RPMI8226 (cell line): ENCODE results near the gene HAAO.
"Not testable (repeated sequence)": the region's sequence is repeated elsewhere in the genome, so short reads cannot be mapped to it uniquely, and the experiment has no call there.

ENCODE experiments used
- DNase-seq: peaks from one replicate; pipeline ENCODE4 v3.0.0-alpha.2; 2015

Gene HAAO

DNA sequence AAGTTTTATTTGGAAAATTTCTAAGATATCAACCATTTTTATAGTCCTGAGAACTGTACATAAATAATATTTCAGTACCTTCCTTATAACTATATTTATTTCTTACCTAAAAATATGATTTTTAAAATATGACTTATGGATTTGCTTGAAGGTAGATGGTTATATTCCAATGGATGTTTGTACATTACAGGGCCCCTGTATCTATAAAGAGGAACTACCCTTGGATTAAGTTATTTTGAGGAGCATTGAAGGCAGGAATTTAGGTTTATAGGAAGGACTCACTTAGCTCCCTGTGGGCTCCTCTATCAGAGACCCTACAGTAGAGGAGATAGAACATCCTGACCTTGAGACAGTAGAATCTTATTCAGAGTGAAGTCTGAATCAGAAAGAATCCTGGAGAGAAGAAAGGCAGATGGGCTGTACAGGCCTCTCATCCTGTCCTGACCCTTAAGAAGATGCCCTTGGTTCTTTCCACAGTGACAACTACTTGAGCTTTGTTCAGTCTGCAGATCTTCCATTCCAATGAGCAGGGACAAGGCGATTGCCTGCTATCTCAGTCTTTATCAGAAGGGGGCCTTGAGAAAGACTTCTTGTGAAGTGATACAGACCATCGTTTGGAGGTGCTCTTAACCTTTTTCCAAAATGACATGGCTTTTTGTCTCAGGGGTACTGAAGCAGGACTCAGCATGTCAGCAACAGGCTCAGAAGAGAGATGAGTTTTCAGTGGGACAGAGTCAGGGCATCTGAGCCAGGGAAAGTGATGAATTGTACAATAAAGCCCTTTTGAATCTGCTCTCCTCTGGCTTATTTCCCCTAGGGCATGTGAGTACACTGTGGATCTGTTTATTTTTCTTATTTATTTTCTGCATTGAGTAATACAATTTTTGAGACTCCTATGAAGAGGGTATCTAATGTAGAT is 49.4 kb downstream of the HAAO start:
- DNase-seq = no peak

- no peak for DNase-seq
Observed at GRCh38 chr2:42741140-42741539, 51.2 kb downstream of the HAAO start.

GRCh38 chr2:42736598-42737322 is 55.6 kb downstream of the HAAO start:
- DNase-seq = no peak

DNA sequence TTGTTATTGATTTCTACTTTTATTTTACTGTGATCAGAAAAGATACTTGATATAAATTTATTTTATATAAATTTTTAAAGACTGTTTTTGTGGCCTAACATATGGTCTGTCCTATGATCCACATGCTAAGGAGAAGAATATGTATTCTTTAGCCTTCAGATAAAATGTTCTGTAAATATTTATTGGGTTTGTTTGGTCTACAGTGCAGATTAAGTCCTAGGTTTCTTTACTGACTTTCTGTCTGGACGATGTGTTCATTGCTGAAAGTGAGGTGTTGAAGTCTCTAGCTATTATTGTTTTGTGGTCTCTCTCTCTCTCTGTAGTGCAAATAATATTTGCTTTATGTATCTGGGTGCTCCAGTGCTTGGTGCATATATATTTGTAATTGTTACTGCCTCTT is 58.5 kb downstream of the HAAO start:
- no peak for DNase-seq

- not testable (repeated sequence) for DNase-seq
Observed at GRCh38 chr2:42731316-42731715, 61.1 kb downstream of the HAAO start.

DNA sequence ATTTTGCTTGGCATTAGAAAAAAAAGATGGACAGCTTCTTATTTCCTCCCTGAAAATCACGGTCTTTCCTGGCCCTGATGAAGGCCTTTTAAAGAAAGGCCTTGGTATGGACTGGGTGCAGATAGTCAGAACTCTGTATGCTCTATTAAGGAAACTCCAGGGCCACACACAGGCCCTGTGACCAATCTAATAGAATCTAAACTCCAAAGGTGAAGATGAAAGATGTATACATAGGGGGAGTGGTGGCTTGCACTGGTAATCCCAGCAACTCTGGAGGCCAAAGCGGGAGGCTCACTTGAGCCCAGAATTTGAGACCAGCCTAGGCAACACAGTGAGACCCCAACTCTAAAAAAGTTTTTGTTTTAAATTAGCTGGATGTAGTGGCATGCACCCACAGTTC is 65.7 kb downstream of the HAAO start:
- DNase-seq = no peak

DNA sequence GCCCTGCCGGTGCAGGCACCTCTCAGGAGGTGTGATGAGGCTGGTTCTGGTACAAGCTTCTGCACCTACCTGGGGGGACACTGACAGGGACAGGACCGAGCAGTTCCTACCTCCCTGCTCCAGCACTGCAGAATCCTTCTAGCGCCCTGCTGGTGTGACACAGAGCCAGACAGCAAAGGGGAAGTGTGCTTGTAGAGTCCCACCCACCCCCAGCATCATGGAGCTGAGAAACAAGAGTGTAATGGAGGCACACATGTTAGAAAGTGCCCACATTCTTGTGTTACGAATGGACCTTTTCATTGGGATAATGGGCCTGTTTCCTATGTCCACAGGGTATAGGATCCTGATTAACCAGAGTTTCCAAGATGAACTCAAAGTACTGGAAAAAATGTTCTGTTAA is 66.7 kb downstream of the HAAO start:
- no peak for DNase-seq

DNA sequence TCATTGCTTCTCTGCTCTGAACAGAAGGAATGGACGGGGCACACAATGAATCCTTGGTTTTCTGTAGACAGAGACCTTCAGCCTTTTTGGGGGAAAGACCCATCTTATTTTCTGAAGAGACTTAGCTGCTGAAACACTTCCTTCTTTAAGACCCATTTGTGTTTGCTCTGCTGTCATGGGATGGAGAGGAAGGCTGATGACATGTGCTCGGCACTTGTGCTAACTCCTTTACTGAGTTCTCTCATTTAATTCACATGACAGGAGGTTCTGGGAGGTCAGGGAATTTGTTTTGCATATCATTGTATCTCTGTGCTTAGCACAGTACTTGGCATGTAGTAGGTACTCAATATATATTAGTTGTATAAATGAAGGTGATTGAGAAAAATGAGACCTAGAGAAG is 67.5 kb downstream of the HAAO start:
- DNase-seq = no peak

DNA sequence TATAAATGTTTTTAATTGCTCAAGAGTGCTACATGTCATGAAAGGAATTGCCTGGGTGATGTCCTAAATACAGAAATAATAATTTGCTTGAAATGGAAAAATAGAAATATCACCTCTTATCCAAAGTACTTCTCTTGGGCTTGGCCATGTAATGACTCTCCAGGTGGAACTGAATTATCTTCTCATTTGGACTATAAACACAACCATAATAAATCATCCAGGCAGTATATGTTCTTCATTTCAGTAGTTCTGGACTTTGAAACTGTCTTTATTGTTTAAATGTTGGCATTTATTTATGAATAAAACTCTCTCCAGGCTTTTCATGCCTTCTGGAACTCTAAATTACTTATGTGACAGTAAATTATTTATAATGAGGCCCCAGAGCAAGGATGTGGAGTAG is 68.9 kb downstream of the HAAO start:
- no peak for DNase-seq

DNA sequence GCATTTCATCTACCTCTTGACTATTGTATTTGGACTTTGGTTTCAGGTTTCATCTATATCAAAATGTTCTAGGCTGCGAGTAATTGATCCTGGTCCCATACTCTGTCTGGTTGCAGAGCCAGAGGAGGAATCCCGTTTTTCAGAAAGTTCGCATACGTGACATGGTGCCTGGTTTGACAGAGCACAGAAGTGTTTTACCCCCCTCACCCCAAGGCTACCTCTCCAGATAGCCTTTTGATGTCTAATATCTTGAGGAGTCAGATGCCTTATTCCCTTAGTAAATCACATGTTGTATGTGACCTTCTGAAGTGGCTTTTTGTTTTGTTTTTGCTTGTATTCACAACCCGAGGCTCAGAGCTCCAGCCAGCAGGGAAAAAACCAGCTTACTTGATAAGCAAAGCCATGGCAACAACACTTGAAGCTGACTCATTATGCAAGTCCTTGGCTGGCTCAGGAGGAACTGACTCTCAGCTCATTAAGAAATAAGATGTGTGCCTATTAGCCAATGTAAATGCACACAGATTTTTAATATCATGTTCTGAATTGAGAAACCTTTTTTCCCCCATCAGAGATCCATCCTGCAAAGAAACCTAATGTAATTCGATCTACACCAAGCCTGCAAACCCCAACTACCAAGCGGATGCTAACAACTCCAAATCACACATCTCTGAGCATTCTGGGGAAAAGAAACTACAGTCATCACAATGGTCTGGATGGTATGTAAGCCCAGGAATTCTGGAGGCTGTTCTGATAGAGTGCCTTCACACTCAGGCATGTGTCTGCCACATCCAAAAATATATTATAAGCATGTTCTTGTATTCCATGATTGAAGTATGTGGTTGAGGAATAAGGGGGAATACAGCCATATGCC is 69.8 kb downstream of the HAAO start:
- DNase-seq = no peak

GRCh38 chr2:42721898-42722297 is 70.5 kb downstream of the HAAO start:
- DNase-seq = no peak
